Stomach smooth muscle (tissue), 2 donors: ENCODE results near the gene AKNA.

ENCODE experiments used
- H3K27ac ChIP-seq: one replicate; pipeline ENCODE4 v1.7.0; 2013; ENCODE audit warnings: mild to moderate bottlenecking, low read length, inconsistent platforms
- H3K27me3 ChIP-seq, 2 donors: one replicate each; pipeline ENCODE4 v1.7.0; 2013; ENCODE audit warnings: low read length in 2 of 2; ENCODE audit not compliant: insufficient read depth in 2 of 2, control insufficient read depth in 1 of 2
- H3K36me3 ChIP-seq, 2 donors: one replicate each; pipeline ENCODE4 v1.7.0; 2013; ENCODE audit warnings: low read length in 2 of 2; ENCODE audit not compliant: control insufficient read depth in 2 of 2, insufficient read depth in 2 of 2
- H3K4me1 ChIP-seq: one replicate; pipeline ENCODE4 v1.7.0; 2013; ENCODE audit warnings: low read length; ENCODE audit not compliant: control insufficient read depth, insufficient read depth
- H3K4me3 ChIP-seq, 2 donors: one replicate each; pipeline ENCODE4 v1.7.0; 2013; ENCODE audit warnings: low read length in 2 of 2
- H3K9ac ChIP-seq, 2 donors: one replicate each; pipeline ENCODE4 v1.7.0; 2013; ENCODE audit warnings: low read length in 2 of 2, mild to moderate bottlenecking in 1 of 2
- H3K9me3 ChIP-seq, 2 donors: one replicate each; pipeline ENCODE4 v1.7.0; 2013; ENCODE audit warnings: low read length in 2 of 2; ENCODE audit not compliant: control insufficient read depth in 2 of 2
- donor health status: healthy.
- donor health status: Pancreatic carcinoma.

AKNA gene

DNA sequence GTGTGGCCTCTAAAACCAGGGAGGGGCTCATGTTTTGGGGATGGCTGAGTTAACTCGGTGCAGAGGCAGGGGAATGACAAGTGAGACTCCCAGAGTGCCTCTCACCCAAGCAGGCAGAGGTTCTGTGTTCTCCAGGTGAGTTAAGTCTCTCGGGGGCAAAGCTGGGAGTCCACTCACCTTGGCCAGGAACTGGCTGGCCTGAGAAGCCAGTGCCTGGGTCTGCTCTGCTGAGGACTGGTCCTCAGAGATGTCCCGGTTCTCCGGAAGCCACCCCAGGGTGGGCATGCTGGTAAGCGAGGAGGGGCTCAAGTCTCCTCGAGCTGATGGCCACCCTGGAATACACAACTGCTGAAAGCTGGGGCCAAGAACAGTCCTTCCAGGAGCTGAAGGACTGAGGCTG is 20.4 kb downstream of the AKNA start:
- Histone ChIP-seq H3K9me3 (no peaks in the 10 kb centered on the region), H3K36me3 (peaks cover 40 to 42% of the 10 kb centered on the region in 2 donors), H3K9ac (no peak overlapping the region), H3K27ac (no peak overlapping the region), H3K4me3 (no peak overlapping the region), H3K4me1 (peaks cover 3% of the 10 kb centered on the region), H3K27me3 (no peaks in the 10 kb centered on the region)

DNA sequence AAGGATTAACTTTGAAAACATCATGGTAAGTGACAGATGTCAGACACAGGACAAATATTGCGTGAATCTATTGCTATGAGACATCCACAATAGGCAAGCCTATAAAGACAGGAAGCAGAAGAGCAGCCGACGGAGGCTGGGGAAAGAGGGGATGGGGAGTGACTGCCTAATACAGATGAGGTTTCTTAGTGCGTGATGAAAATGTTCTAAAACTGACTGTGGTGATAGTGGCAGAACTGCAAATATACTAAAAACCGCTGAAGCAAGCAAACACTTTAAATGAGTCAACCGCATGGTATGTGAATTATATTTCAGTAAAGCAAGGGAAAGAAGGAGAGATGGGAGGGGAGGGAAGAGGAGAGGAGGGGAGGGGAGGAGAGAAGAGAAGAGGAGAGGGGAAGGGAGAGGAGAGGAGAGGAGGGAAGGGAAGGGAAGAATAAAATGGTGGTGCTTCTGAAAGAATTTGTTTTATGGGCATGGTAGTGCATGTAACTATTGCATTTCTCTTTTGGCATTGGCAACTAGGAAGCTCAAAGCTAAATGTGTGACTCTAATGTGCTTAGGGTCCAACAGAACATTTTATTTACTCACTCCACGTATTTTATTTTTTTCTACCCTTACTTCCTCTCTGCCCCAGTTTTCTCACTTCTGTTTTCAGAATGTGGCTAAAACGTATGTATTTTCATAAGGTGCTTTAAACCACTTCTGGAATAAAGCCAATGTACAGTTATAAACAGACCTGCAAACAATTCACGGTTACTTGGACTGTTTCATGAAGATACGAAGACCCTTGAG is 21.3 kb downstream of the AKNA start:
- no peaks in the 10 kb centered on the region for H3K9me3 ChIP-seq
- no peak overlapping the region for H3K9ac ChIP-seq
- H3K36me3 ChIP-seq = peaks cover 46 to 50% of the 10 kb centered on the region in 2 donors
- H3K27ac ChIP-seq = no peak overlapping the region
- no peaks in the 10 kb centered on the region for H3K4me1 ChIP-seq
- no peak overlapping the region for H3K4me3 ChIP-seq
- H3K27me3 ChIP-seq = no peaks in the 10 kb centered on the region

DNA sequence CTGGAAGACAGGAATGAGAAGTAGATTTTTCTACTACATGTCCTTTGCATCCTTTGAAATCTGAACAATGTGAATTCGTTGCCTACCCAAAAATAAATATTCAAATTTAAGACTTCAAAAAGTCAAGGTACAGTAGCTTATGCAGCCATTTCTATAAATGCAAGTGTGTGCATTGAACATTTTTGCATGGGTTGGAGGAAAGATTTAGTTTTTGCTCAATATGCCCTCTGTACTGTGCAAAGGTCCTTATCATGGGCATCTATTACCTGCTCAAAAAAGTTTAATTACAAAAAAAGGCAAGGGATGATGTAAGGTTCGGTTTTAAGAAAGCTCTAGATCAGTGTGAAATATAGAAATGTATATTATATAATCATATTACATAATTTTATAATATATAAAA is 22.6 kb downstream of the AKNA start:
- no peaks in the 10 kb centered on the region for H3K9me3 ChIP-seq
- H3K4me1 ChIP-seq = no peaks in the 10 kb centered on the region
- peaks cover 59 to 61% of the 10 kb centered on the region in 2 donors for H3K36me3 ChIP-seq
- no peak overlapping the region for H3K4me3 ChIP-seq
- H3K9ac ChIP-seq = no peak overlapping the region
- H3K27ac ChIP-seq = no peak overlapping the region
- H3K27me3 ChIP-seq = no peaks in the 10 kb centered on the region

DNA sequence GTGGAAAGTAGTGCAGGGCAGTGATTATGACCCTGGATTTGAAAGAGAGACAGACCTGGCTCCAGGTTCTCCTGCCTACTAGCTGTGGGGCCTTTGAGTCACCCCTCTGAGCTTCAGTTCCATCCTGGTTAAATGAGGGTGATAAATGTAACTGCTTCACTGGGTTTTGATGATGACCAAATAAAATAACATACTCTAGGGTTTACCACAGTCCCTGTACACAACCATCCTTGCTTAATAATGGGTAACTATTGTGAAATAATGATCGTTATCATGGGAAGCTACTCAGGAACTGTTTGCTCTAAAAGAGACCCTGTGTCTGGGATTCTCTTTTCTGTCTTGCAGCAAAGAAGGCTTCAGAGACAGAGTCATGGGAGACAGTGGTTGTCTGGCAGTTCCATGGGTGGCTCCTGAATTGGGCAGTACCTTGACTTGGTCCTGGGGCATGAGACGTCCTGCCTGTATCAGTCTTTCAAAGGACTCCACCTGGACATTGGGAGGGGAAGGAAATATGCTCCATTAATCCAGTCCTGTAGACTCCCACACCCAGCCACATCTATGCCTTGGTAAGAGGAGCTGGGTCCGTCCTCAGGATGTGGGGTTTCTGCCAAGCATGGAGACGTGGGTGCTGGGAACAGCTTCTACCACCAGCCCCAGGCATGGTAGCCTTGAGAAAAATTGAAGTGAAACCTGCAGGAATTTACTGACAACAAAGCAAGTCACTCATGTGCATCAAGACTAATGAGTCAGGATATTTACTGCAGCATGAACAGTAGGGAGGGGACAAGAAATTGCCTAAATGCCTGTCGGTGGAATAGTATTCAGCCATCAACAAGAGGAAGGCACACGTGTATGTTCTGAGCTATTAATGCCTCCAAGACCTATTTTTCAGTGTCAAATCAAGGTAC is 23.4 kb downstream of the AKNA start:
- H3K27me3 ChIP-seq = no peaks in the 10 kb centered on the region
- H3K4me3 ChIP-seq = no peak overlapping the region
- no peaks in the 10 kb centered on the region for H3K9me3 ChIP-seq
- H3K27ac ChIP-seq = no peak overlapping the region
- H3K36me3 ChIP-seq = peaks cover 65 to 67% of the 10 kb centered on the region in 2 donors
- H3K4me1 ChIP-seq = no peaks in the 10 kb centered on the region
- H3K9ac ChIP-seq = no peak overlapping the region

DNA sequence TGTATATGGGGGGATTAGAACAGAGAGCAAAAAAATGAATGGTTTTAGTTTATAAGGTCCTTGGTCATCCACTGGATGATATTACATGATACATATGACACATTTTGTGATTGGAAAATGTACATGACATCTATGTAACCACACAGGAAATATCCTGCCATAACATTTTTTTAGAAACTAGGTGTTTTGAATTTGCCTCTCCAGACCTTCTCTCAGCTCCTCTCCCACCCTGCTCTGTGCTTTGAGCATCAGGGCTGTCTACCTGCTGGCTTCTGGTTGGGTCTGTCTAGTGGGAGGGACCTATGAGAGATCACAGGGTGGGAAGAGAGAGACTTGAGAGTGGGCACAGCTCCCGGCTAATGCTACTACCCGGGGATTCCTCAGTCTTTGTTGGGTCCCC is 24.4 kb downstream of the AKNA start:
- H3K36me3 ChIP-seq = peaks cover 67 to 68% of the 10 kb centered on the region in 2 donors
- no peaks in the 10 kb centered on the region for H3K4me1 ChIP-seq
- H3K9me3 ChIP-seq = no peaks in the 10 kb centered on the region
- H3K27me3 ChIP-seq = no peaks in the 10 kb centered on the region
- no peak overlapping the region for H3K4me3 ChIP-seq
- no peak overlapping the region for H3K27ac ChIP-seq
- no peak overlapping the region for H3K9ac ChIP-seq

DNA sequence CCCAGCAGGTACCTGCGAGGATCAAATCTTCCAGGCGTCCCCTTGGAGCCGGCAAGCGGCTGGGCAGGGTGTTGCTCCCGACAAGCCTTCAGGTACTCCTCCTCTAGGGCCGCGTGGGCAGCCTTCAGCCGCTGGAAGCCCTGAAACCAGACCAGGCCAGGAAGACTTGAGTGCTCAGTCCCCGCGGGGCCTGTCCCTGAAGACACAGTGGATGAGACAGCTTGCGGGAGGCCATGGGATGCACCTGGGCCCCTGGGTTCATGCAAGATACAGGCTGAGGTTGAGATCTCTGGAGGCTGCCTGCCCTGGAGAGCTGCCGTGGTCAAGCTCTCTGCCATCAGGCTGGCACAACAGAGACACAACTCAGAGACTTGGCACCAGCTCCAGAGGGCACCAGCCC is 25.4 kb downstream of the AKNA start:
- Histone ChIP-seq H3K9me3 (no peaks in the 10 kb centered on the region), H3K4me1 (no peaks in the 10 kb centered on the region), H3K27me3 (no peaks in the 10 kb centered on the region), H3K4me3 (no peak overlapping the region), H3K36me3 (peaks cover 62 to 68% of the 10 kb centered on the region in 2 donors), H3K27ac (no peak overlapping the region), H3K9ac (no peak overlapping the region)

DNA sequence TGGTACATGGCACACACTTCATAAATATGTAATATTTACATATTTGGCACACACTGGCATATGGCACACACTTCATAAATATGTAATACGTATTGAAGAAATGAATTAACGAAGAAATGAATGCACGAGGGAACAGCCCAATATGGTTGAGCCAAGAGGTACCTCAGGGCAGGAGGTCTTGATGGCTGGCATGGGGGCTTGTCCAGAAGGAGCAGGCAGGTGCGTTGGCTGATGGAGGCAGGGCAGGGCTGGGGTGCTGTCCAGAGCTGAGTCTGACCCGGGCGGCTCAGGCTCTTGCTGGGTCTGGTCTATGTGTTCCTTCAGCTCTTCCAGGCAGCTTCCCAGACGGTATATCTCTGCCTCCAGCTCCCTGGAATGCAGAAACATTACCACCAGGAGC is 26.2 kb downstream of the AKNA start:
- H3K27me3 ChIP-seq = no peaks in the 10 kb centered on the region
- H3K27ac ChIP-seq = no peak overlapping the region
- peaks cover 64 to 72% of the 10 kb centered on the region in 2 donors for H3K36me3 ChIP-seq
- no peak overlapping the region for H3K9ac ChIP-seq
- no peak overlapping the region for H3K4me3 ChIP-seq
- H3K4me1 ChIP-seq = peaks cover 6% of the 10 kb centered on the region
- H3K9me3 ChIP-seq = no peaks in the 10 kb centered on the region

DNA sequence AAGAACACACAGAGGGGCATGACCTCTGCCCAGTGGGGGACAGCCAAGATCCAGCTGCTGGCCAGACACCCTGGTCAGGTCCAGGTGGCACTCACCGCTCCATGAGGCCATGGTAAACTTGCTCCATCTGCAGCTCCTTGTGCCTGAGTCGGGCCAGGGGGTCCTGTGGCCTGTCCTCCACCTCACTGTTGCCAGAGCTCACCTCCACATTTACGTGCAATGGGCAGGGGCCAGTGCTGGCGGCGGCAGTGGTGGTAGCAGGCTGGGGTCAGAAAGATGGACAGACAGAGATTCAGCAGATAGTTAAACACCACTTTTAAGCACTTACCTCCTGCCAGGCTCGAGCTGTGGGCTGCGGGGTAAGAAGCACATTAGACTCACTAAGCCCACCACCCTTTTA is 28.0 kb downstream of the AKNA start:
- Histone ChIP-seq H3K4me1 (peaks cover 10% of the 10 kb centered on the region), H3K36me3 (peaks cover 67 to 76% of the 10 kb centered on the region in 2 donors), H3K9ac (no peak overlapping the region), H3K4me3 (no peak overlapping the region), H3K27me3 (no peaks in the 10 kb centered on the region), H3K27ac (no peak overlapping the region), H3K9me3 (no peaks in the 10 kb centered on the region)

DNA sequence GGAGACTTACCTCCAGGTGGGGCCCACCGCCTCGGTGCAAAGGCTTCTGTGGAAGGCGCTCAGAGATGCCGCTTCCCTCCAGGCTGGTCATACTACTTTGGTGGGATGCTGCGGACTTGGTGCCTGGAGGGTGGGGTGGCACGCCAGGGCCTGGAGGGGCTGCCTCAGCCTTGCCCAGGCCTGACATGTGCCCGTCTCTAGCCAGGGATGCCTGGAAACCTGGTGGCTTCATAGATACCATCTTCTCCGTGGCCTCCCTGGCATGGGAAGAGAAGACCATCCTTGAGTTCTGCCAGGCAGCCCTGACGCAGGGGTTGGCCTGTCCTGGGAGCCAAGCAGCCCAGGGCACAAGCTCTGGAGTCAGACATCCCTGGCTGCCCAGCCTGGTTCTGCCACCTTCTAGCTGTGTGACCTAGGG is 29.9 kb downstream of the AKNA start:
- H3K9me3 ChIP-seq = no peaks in the 10 kb centered on the region
- no peaks in the 10 kb centered on the region for H3K27me3 ChIP-seq
- H3K36me3 ChIP-seq = peaks cover 53 to 59% of the 10 kb centered on the region in 2 donors
- no peak overlapping the region for H3K27ac ChIP-seq
- H3K4me1 ChIP-seq = peaks cover 10% of the 10 kb centered on the region
- no peak overlapping the region for H3K4me3 ChIP-seq
- no peak overlapping the region for H3K9ac ChIP-seq

DNA sequence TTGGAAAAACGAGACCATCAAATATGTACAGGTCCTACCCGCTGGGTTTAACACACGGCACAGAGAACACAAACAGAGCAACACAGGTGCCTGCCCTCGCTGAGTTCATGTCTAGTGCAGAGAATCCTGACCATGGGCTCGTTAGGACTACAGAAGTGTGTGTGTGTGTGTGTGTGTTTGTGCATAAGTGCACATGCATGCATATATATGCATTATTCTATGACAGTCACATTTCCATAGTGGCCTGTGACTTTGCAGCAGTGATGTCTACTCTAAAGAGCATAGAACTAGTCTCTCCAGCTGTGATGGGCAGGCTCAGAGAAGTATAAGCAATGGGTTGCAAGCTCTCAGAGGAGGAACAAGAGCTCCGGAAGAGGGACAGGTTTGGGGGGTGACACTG is 30.4 kb downstream of the AKNA start:
- H3K27me3 ChIP-seq = no peaks in the 10 kb centered on the region
- peak overlapping the region; percentile 6 for H3K27ac ChIP-seq
- H3K9me3 ChIP-seq = no peaks in the 10 kb centered on the region
- peaks cover 10% of the 10 kb centered on the region for H3K4me1 ChIP-seq
- peaks cover 54 to 59% of the 10 kb centered on the region in 2 donors for H3K36me3 ChIP-seq
- no peak overlapping the region for H3K9ac ChIP-seq
- H3K4me3 ChIP-seq = no peak overlapping the region
